Esophagus muscularis mucosa (tissue), 4 donors: Measurements from ENCODE around the gene DDX56. TPM values are rescaled to one million over a fixed set of nuclear protein-coding genes. Genes with fewer than 3 reads are reported as not detected.

Source experiments
- DNase-seq: peaks from one replicate; pipeline ENCODE4 v3.0.0-alpha.2; 2017; ENCODE audit errors: extremely low spot score
- H3K27ac ChIP-seq, 4 donors: fragments of 200-600 bp; sonication (generic); replicated peaks in 1 of 4; 1 replicate in 3 of 4; 2 replicates in 1 of 4; pipeline ENCODE4 v1.5.1; 2016 to 2019; ENCODE audit warnings: mild to moderate bottlenecking in 1 of 4
- H3K27me3 ChIP-seq, 4 donors: fragments of 200-600 bp; sonication (generic); one replicate each; pipeline versions ENCODE4 v1.5.1 to v1.6.0; 2016 to 2019
- H3K36me3 ChIP-seq, 4 donors: fragments of 200-600 bp; sonication (generic); one replicate each; pipeline ENCODE4 v1.5.1; 2016 to 2019
- H3K4me1 ChIP-seq, 4 donors: fragments of 200-600 bp; sonication (generic); one replicate each; pipeline ENCODE4 v1.5.1; 2016 to 2019
- H3K4me3 ChIP-seq, 4 donors: fragments of 200-600 bp; sonication (generic); 1 replicate in 2 of 4; 2 replicates in 2 of 4; pipeline ENCODE4 v1.5.1; 2016 to 2019; ENCODE audit warnings: mild to moderate bottlenecking in 4 of 4, moderate library complexity in 1 of 4
- H3K9me3 ChIP-seq, 4 donors: fragments of 200-600 bp; sonication (generic); 1 replicate in 3 of 4; 2 replicates in 1 of 4; pipeline ENCODE4 v1.5.1; 2016 to 2019
- EP300 ChIP-seq: sonication (generic); formaldehyde crosslinking; IDR thresholded peaks from one replicate; pipeline ENCODE4 v1.6.1; 2017; ENCODE audit warnings: antibody characterized with exemption
- POLR2A ChIP-seq: fragments of 450-650 bp; IDR thresholded peaks from one replicate; pipeline ENCODE4 v1.6.1; 2017; ENCODE audit warnings: antibody characterized with exemption, moderate library complexity, mild to moderate bottlenecking, low read depth
- POLR2AphosphoS5 ChIP-seq, 2 donors: sonication (generic); formaldehyde crosslinking; IDR thresholded peaks; one replicate each; pipeline ENCODE4 v1.6.1; 2017; ENCODE audit warnings: antibody characterized with exemption in 2 of 2
- WGBS: methylation state at CpG from one replicate; pipeline ENCODE4 v1.1.5; 2018; 5-methylcytosine and 5-hydroxymethylcytosine counted together
- intact Hi-C: fragments of 100-400 bp; cut with DNase I; formaldehyde crosslinking; loops from one replicate; pipeline ENCODE4 v1.15.1; 2023
- total RNA-seq, 4 donors: library from RNA; depleted of rRNA; stranded (reverse); fragments of >200 nt; gene quantifications; one replicate each; pipeline versions ENCODE4 v1.1.0 to v1.2.1, GENCODE V29; 2016
- TF ChIP-seq, protein P1 (sequence below), 3 experiments: fragments of 200-600 bp in 2 of 3; fragments of 450-650 bp in 1 of 3; sonication (generic) in 2 of 3; IDR thresholded peaks; one replicate each; pipeline ENCODE4 v1.5.1; 2017 to 2019; ENCODE audit warnings: antibody characterized with exemption in 3 of 3, mild to moderate bottlenecking in 2 of 3, moderate library complexity in 1 of 3

Gene DDX56
- total RNA-seq, 4 donors from 2014 or later = 35.3 to 54.2 (median 49.4) TPM

DNA sequence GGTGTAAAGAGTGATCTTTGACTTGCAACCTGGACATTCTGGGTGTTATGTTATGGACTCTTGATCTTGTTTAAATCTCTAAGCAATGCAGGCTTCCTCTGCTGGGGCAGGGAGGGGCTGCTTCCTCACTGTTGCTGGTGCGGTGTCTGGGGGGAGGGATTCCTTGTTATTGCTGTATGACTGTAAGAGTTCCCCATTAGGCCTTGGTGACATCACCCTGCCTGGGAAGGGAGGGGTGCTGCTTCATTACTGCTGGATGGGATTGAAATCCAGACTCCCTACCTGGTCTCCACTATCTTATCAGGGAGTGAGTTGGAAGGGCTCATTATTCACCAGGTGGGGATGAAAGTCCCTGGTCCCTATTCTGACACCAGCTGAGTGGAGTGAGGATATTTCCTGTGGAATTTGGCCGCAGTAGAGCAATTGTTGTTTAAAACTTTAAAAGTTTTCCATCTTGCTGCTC lies 41.5 kb upstream of the DDX56 start:
- intact Hi-C loops = no loop called here
- WGBS = 69% methylated on average over 2 of the region's 2 CpGs
- TF ChIP-seq EP300 (no peak), POLR2AphosphoS5 (IDR thresholded peaks at IDR 0.05) (no peak), POLR2A (no peak)
- TF ChIP-seq, protein P1, sequence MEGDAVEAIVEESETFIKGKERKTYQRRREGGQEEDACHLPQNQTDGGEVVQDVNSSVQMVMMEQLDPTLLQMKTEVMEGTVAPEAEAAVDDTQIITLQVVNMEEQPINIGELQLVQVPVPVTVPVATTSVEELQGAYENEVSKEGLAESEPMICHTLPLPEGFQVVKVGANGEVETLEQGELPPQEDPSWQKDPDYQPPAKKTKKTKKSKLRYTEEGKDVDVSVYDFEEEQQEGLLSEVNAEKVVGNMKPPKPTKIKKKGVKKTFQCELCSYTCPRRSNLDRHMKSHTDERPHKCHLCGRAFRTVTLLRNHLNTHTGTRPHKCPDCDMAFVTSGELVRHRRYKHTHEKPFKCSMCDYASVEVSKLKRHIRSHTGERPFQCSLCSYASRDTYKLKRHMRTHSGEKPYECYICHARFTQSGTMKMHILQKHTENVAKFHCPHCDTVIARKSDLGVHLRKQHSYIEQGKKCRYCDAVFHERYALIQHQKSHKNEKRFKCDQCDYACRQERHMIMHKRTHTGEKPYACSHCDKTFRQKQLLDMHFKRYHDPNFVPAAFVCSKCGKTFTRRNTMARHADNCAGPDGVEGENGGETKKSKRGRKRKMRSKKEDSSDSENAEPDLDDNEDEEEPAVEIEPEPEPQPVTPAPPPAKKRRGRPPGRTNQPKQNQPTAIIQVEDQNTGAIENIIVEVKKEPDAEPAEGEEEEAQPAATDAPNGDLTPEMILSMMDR (IDR thresholded peaks at IDR 0.05) = no peak
- H3K4me3 ChIP-seq = no peak overlapping the region
- DNase-seq = no peak
- H3K9me3 ChIP-seq = no peaks in the 10 kb centered on the region
- peaks cover 28 to 80% (median 39%) of the 10 kb centered on the region in 4 donors for H3K4me1 ChIP-seq
- peaks cover 0 to 8% (median 0%) of the 10 kb centered on the region in 4 donors for H3K36me3 ChIP-seq
- peak overlapping the region; percentile 4 to 39 (median 27) for H3K27ac ChIP-seq
- H3K27me3 ChIP-seq = no peaks in the 10 kb centered on the region

DNA sequence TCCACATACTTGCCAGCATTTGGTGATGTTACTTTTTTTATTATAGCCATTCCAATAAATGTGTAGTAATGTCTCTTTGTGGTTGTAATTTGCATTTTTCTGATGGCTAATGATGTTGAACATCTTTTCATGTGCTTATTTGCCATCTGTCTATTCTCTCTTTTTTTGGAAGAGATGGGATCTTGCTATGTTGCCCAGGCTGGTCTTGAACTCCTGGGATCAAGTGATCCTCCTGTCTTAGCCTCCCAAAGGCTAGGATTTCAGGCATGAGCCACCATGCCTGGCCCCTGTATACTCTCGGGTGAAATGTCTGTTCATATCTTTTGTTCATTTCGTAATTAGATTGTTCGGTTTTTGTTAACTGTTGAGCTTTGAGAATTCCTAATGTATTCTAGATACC lies 36.1 kb upstream of the DDX56 start:
- peaks cover 0 to 4% (median 0%) of the 10 kb centered on the region in 4 donors for H3K36me3 ChIP-seq
- TF ChIP-seq EP300 = no peak
- WGBS = 88% methylated on average over 3 of the region's 3 CpGs
- no peak for DNase-seq
- no peak overlapping the region for H3K4me3 ChIP-seq
- peaks cover 33 to 69% (median 41%) of the 10 kb centered on the region in 4 donors for H3K4me1 ChIP-seq
- H3K27ac ChIP-seq = no peak overlapping the region
- intact Hi-C loops = no loop called here
- no peaks in the 10 kb centered on the region for H3K9me3 ChIP-seq
- no peaks in the 10 kb centered on the region for H3K27me3 ChIP-seq

DNA sequence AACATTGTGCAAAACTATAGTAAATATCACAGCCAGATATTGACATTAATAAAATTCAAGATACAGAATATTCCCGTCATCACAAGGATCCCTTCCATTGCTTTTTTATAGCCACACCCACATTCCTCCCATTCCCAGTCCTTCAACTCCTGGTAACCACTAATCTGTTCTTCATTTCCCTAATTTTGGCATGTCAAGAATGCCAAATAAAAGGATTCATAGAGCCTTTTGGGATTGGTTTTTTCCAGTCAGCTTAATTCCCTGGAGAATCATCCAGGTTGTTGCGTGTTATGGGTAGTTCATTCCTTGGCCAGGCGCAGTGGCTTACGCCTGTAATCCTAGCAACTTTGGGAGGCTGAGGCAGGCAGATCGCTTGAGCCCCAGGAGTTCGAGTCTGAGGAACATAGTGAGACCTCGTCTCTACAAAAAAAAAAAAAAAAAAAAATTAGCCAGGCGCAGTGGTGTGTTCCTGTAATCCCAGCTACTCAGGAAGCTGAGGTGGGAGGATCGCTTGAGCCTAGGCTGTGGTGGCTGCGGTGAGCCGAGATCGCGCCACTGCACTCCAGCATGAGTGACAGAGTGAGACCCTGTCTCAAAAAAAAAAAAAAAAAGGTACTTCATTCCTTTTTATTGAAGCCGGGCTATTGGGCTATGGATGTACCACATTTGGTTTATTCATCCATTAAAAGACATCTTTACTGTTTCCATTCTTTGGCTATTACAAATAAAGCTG lies 35.4 kb upstream of the DDX56 start:
- no peaks in the 10 kb centered on the region for H3K9me3 ChIP-seq
- 81% methylated on average over 14 of the region's 14 CpGs for WGBS
- no peak for DNase-seq
- peaks cover 0 to 4% (median 0%) of the 10 kb centered on the region in 4 donors for H3K36me3 ChIP-seq
- TF ChIP-seq EP300 (no peak), POLR2A (no peak), POLR2AphosphoS5 (IDR thresholded peaks at IDR 0.05) (no peak)
- TF ChIP-seq, protein P1 (IDR thresholded peaks at IDR 0.05) = no peak
- H3K4me1 ChIP-seq = peaks cover 27 to 62% (median 38%) of the 10 kb centered on the region in 4 donors
- peak overlapping the region in 2 of 4 donors; percentile 26 to 31 for H3K27ac ChIP-seq
- H3K4me3 ChIP-seq = no peak overlapping the region
- H3K27me3 ChIP-seq = no peaks in the 10 kb centered on the region
- intact Hi-C loops = no loop called here

- no peak for DNase-seq
- WGBS = 44% methylated on average over 34 of the region's 35 CpGs
- TF ChIP-seq POLR2A (no peak), POLR2AphosphoS5 (IDR thresholded peaks at IDR 0.05) (no peak), EP300 (no peak)
- TF ChIP-seq, protein P1 (IDR thresholded peaks at IDR 0.05) = no peak
- H3K27me3 ChIP-seq = no peaks in the 10 kb centered on the region
- H3K27ac ChIP-seq = peak overlapping the region; percentile 95 to 99 (median 98)
- peak overlapping the region; percentile 77 to 86 (median 82) for H3K4me3 ChIP-seq
- intact Hi-C loops = loop anchor here (2.0 kb wide), 1 partner anchor 141 kb away; the partner anchor contains the start of gene ZMIZ2
- H3K4me1 ChIP-seq = peaks cover 26 to 46% (median 36%) of the 10 kb centered on the region in 4 donors
- H3K9me3 ChIP-seq = no peaks in the 10 kb centered on the region
- H3K36me3 ChIP-seq = peaks cover 0 to 4% (median 0%) of the 10 kb centered on the region in 4 donors
Observed at GRCh38 chr7:44607141-44608068, 33.7 kb upstream of the DDX56 start.
